GM20431 (cell line): ENCODE measurements around the gene THRB.

ENCODE experiments used
- in situ Hi-C: fragments of 300-500 bp; cut with MseI, MboI; formaldehyde crosslinking; loops from one replicate; pipeline ENCODE4 v1.15.0; 2020; ENCODE audit warnings: low sequenced_read_pairs; ENCODE audit not compliant: unreplicated experiment

THRB gene

GRCh38 chr3:24494618-24495325 is at the start of gene THRB:
Gene THRB, minus strand, starts transcription at chr3:24494850.
- in situ Hi-C loops = no loop called here

- in situ Hi-C loops = no loop called here
Measured at GRCh38 chr3:24541935-24542334, 47.3 kb upstream of the THRB start.

- in situ Hi-C loops = no loop called here
Measured at GRCh38 chr3:24540821-24541220, 46.2 kb upstream of the THRB start.

- in situ Hi-C loops = no loop called here
Measured at GRCh38 chr3:24539699-24540098, 45.0 kb upstream of the THRB start.

- in situ Hi-C loops = no loop called here
Measured at GRCh38 chr3:24538891-24539290, 44.2 kb upstream of the THRB start.

- in situ Hi-C loops = no loop called here
Measured at GRCh38 chr3:24533561-24534193, 39.0 kb upstream of the THRB start.

- in situ Hi-C loops = no loop called here
Measured at GRCh38 chr3:24530471-24530870, 35.8 kb upstream of the THRB start.

- in situ Hi-C loops = no loop called here
Measured at GRCh38 chr3:24529210-24529609, 34.6 kb upstream of the THRB start.

- in situ Hi-C loops = no loop called here
Measured at GRCh38 chr3:24526640-24527212, 32.1 kb upstream of the THRB start.

- in situ Hi-C loops = no loop called here
Measured at GRCh38 chr3:24525557-24525956, 30.9 kb upstream of the THRB start.

GRCh38 chr3:24525022-24525421 is 30.4 kb upstream of the THRB start:
- in situ Hi-C loops = no loop called here

- in situ Hi-C loops = no loop called here
Measured at GRCh38 chr3:24523988-24524727, 29.5 kb upstream of the THRB start.

- in situ Hi-C loops = no loop called here
Measured at GRCh38 chr3:24523215-24523614, 28.6 kb upstream of the THRB start.

GRCh38 chr3:24522146-24522579 is 27.5 kb upstream of the THRB start:
- in situ Hi-C loops = no loop called here

GRCh38 chr3:24521420-24522145 is 26.9 kb upstream of the THRB start:
- in situ Hi-C loops = no loop called here

GRCh38 chr3:24520976-24521419 is 26.3 kb upstream of the THRB start:
- in situ Hi-C loops = no loop called here

- in situ Hi-C loops = no loop called here
Measured at GRCh38 chr3:24520101-24520495, 25.4 kb upstream of the THRB start.

GRCh38 chr3:24519368-24520100 is 24.9 kb upstream of the THRB start:
- in situ Hi-C loops = no loop called here

GRCh38 chr3:24518990-24519367 is 24.3 kb upstream of the THRB start:
- in situ Hi-C loops = no loop called here

GRCh38 chr3:24514119-24514518 is 19.5 kb upstream of the THRB start:
- in situ Hi-C loops = no loop called here
